Measurements from ENCODE around the gene FAM240B.

Gene FAM240B

GRCh38 chr9:38720083-38720745 is at the start of gene FAM240B:
FAM240B (minus strand) TSS chr9:38720133; CDS start chr9:38703999, 16,134 bp downstream.
- H3K36me3 ChIP-seq (replicated peaks; ENCODE audit: insufficient read depth, low read length) = no peaks in the 10 kb centered on the region
- H2AFZ ChIP-seq (ENCODE audit: low read length) = no peak within 1 kb of the TSS
- H3K9ac ChIP-seq (ENCODE audit: low read length) = no peak within 1 kb of the TSS
- no peaks in the 10 kb centered on the region for H4K20me1 ChIP-seq (ENCODE audit: insufficient read depth, low read length)
- no peak within 1 kb of the TSS for H3K4me3 ChIP-seq (ENCODE audit: low read length)
- no peak for TF ChIP-seq CTCF (IDR thresholded peaks at IDR 0.05; ENCODE audit: low read length)
- no peak for TF ChIP-seq EZH2 (optimal IDR thresholded peaks at IDR 0.05; ENCODE audit: low read depth, low read length)
- no peak for TF ChIP-seq EZH2phosphoT487 (IDR thresholded peaks at IDR 0.05; ENCODE audit: low read length)
- DNase-seq = no peak
- H3K79me2 ChIP-seq (ENCODE audit: low read length) = no peaks in the 10 kb centered on the region
- no peaks in the 10 kb centered on the region for H3K9me3 ChIP-seq (replicated peaks; ENCODE audit: insufficient read depth, low read length)
- H3K9me2 ChIP-seq (replicated peaks; ENCODE audit: insufficient read depth, low read length) = no peaks in the 10 kb centered on the region
- H3F3A ChIP-seq (ENCODE audit: insufficient read depth, low read length) = no peaks in the 10 kb centered on the region
- no peaks in the 10 kb centered on the region for H3K4me1 ChIP-seq (ENCODE audit: low read length)
- no peaks in the 10 kb centered on the region for H3K27me3 ChIP-seq (replicated peaks; ENCODE audit: insufficient read depth, low read length)
- H3K4me2 ChIP-seq (ENCODE audit: low read depth, low read length) = no peak within 1 kb of the TSS
- no peak within 1 kb of the TSS for H3K27ac ChIP-seq (ENCODE audit: low read length)

GRCh38 chr9:38768351-38768761 is 48.4 kb upstream of the FAM240B start:
- no peaks in the 10 kb centered on the region for H3K4me1 ChIP-seq (ENCODE audit: low read length)
- no peaks in the 10 kb centered on the region for H3K27me3 ChIP-seq (replicated peaks; ENCODE audit: insufficient read depth, low read length)
- H3K36me3 ChIP-seq (replicated peaks; ENCODE audit: insufficient read depth, low read length) = no peaks in the 10 kb centered on the region
- no peaks in the 10 kb centered on the region for H3K9me3 ChIP-seq (replicated peaks; ENCODE audit: insufficient read depth, low read length)
- H3K9me2 ChIP-seq (replicated peaks; ENCODE audit: insufficient read depth, low read length) = no peaks in the 10 kb centered on the region
- H3K27ac ChIP-seq (ENCODE audit: low read length) = no peak overlapping the region
- no peak for DNase-seq
- H3K4me2 ChIP-seq (ENCODE audit: low read depth, low read length) = no peak overlapping the region
- no peaks in the 10 kb centered on the region for H3K79me2 ChIP-seq (ENCODE audit: low read length)
- H2AFZ ChIP-seq (ENCODE audit: low read length) = no peak overlapping the region
- H3K4me3 ChIP-seq (ENCODE audit: low read length) = no peak overlapping the region
- H3K9ac ChIP-seq (ENCODE audit: low read length) = no peak overlapping the region
- no peaks in the 10 kb centered on the region for H4K20me1 ChIP-seq (ENCODE audit: insufficient read depth, low read length)
- no peaks in the 10 kb centered on the region for H3F3A ChIP-seq (ENCODE audit: insufficient read depth, low read length)
- TF ChIP-seq EZH2phosphoT487 (IDR thresholded peaks at IDR 0.05; ENCODE audit: low read length) (no peak), EZH2 (optimal IDR thresholded peaks at IDR 0.05; ENCODE audit: low read depth, low read length) (no peak), CTCF (IDR thresholded peaks at IDR 0.05; ENCODE audit: low read length) (no peak)

- Histone ChIP-seq H3F3A (ENCODE audit: insufficient read depth, low read length) (no peaks in the 10 kb centered on the region), H3K4me2 (ENCODE audit: low read depth, low read length) (no peak overlapping the region), H2AFZ (ENCODE audit: low read length) (no peak overlapping the region), H3K9me3 (replicated peaks; ENCODE audit: insufficient read depth, low read length) (no peaks in the 10 kb centered on the region), H3K79me2 (ENCODE audit: low read length) (no peaks in the 10 kb centered on the region), H3K9me2 (replicated peaks; ENCODE audit: insufficient read depth, low read length) (no peaks in the 10 kb centered on the region), H3K27ac (ENCODE audit: low read length) (no peak overlapping the region), H3K4me1 (ENCODE audit: low read length) (no peaks in the 10 kb centered on the region), H4K20me1 (ENCODE audit: insufficient read depth, low read length) (no peaks in the 10 kb centered on the region), H3K27me3 (replicated peaks; ENCODE audit: insufficient read depth, low read length) (no peaks in the 10 kb centered on the region), H3K4me3 (ENCODE audit: low read length) (no peak overlapping the region), H3K36me3 (replicated peaks; ENCODE audit: insufficient read depth, low read length) (no peaks in the 10 kb centered on the region), H3K9ac (ENCODE audit: low read length) (no peak overlapping the region)
- TF ChIP-seq CTCF (IDR thresholded peaks at IDR 0.05; ENCODE audit: low read length) (no peak), EZH2 (optimal IDR thresholded peaks at IDR 0.05; ENCODE audit: low read depth, low read length) (no peak), EZH2phosphoT487 (IDR thresholded peaks at IDR 0.05; ENCODE audit: low read length) (no peak)
- DNase-seq = no peak
Measured at GRCh38 chr9:38765101-38765500, 45.2 kb upstream of the FAM240B start.

All from MM.1S (cell line).